ENCODE results near the gene OR52A1.

OR52A1 gene

GRCh38 chr11:5137996-5138395, 16.6 kb downstream of the OR52A1 start, which contains the start of gene OR52A5:
OR52A5 (minus strand) TSS chr11:5138356; CDS start chr11:5132642, 5,714 bp downstream.
- H3K27ac ChIP-seq (ENCODE audit: low read depth, low read length): no peak within 1 kb of the TSS
- H3K9ac ChIP-seq (ENCODE audit: low read depth in 1 of 2, low read length in 2 of 2): no peak within 1 kb of the TSS

GRCh38 chr11:5137014-5137413, 17.5 kb downstream of the OR52A1 start:
- Histone ChIP-seq H3K27me3 (ENCODE audit: control insufficient read depth in 1 of 2, insufficient read depth in 2 of 2, low read length in 2 of 2) (no peaks in the 10 kb centered on the region), H3K27ac (ENCODE audit: low read depth, low read length) (no peak overlapping the region), H3K9ac (ENCODE audit: low read depth in 1 of 2, low read length in 2 of 2) (no peak overlapping the region), H3K4me1 (ENCODE audit: control insufficient read depth in 1 of 2, insufficient read depth in 2 of 2, low read length in 2 of 2) (no peaks in the 10 kb centered on the region), H3K4me3 (ENCODE audit: low read depth in 1 of 2, low read length in 2 of 2) (no peak overlapping the region), H3K36me3 (ENCODE audit: control insufficient read depth in 1 of 2, insufficient read depth in 2 of 2, low read length in 2 of 2) (no peaks in the 10 kb centered on the region), H3K9me3 (ENCODE audit: control insufficient read depth in 1 of 2, low read length in 2 of 2) (no peaks in the 10 kb centered on the region)

More at GRCh38 chr11:5137996-5138395, 16.6 kb downstream of the OR52A1 start, which contains the start of gene OR52A5:
- Histone ChIP-seq H3K27me3 (ENCODE audit: control insufficient read depth in 1 of 2, insufficient read depth in 2 of 2, low read length in 2 of 2) (no peaks in the 10 kb centered on the region), H3K36me3 (ENCODE audit: control insufficient read depth in 1 of 2, insufficient read depth in 2 of 2, low read length in 2 of 2) (no peaks in the 10 kb centered on the region), H3K9me3 (ENCODE audit: control insufficient read depth in 1 of 2, low read length in 2 of 2) (no peaks in the 10 kb centered on the region), H3K4me1 (ENCODE audit: control insufficient read depth in 1 of 2, insufficient read depth in 2 of 2, low read length in 2 of 2) (no peaks in the 10 kb centered on the region), H3K4me3 (ENCODE audit: low read depth in 1 of 2, low read length in 2 of 2) (no peak within 1 kb of the TSS)

- no peaks in the 10 kb centered on the region for H3K36me3 ChIP-seq (ENCODE audit: control insufficient read depth in 1 of 2, insufficient read depth in 2 of 2, low read length in 2 of 2)
- H3K27ac ChIP-seq (ENCODE audit: low read depth, low read length): no peak overlapping the region
- H3K27me3 ChIP-seq (ENCODE audit: control insufficient read depth in 1 of 2, insufficient read depth in 2 of 2, low read length in 2 of 2): no peaks in the 10 kb centered on the region
- no peak overlapping the region for H3K4me3 ChIP-seq (ENCODE audit: low read depth in 1 of 2, low read length in 2 of 2)
- no peak overlapping the region for H3K9ac ChIP-seq (ENCODE audit: low read depth in 1 of 2, low read length in 2 of 2)
- H3K4me1 ChIP-seq (ENCODE audit: control insufficient read depth in 1 of 2, insufficient read depth in 2 of 2, low read length in 2 of 2): no peaks in the 10 kb centered on the region
- H3K9me3 ChIP-seq (ENCODE audit: control insufficient read depth in 1 of 2, low read length in 2 of 2): no peaks in the 10 kb centered on the region
Measured at GRCh38 chr11:5136261-5136660, 18.3 kb downstream of the OR52A1 start.

GRCh38 chr11:5131584-5132335, 22.8 kb downstream of the OR52A1 start:
- Histone ChIP-seq H3K36me3 (ENCODE audit: control insufficient read depth in 1 of 2, insufficient read depth in 2 of 2, low read length in 2 of 2) (no peaks in the 10 kb centered on the region), H3K27ac (ENCODE audit: low read depth, low read length) (no peak overlapping the region)

GRCh38 chr11:5129457-5129877, 25.1 kb downstream of the OR52A1 start:
- Histone ChIP-seq H3K4me1 (ENCODE audit: control insufficient read depth in 1 of 2, insufficient read depth in 2 of 2, low read length in 2 of 2) (no peaks in the 10 kb centered on the region), H3K27me3 (ENCODE audit: control insufficient read depth in 1 of 2, insufficient read depth in 2 of 2, low read length in 2 of 2) (no peaks in the 10 kb centered on the region), H3K4me3 (ENCODE audit: low read depth in 1 of 2, low read length in 2 of 2) (no peak overlapping the region), H3K27ac (ENCODE audit: low read depth, low read length) (no peak overlapping the region), H3K36me3 (ENCODE audit: control insufficient read depth in 1 of 2, insufficient read depth in 2 of 2, low read length in 2 of 2) (no peaks in the 10 kb centered on the region), H3K9me3 (ENCODE audit: control insufficient read depth in 1 of 2, low read length in 2 of 2) (no peaks in the 10 kb centered on the region), H3K9ac (ENCODE audit: low read depth in 1 of 2, low read length in 2 of 2) (no peak overlapping the region)

More at GRCh38 chr11:5131584-5132335, 22.8 kb downstream of the OR52A1 start:
- no peaks in the 10 kb centered on the region for H3K9me3 ChIP-seq (ENCODE audit: control insufficient read depth in 1 of 2, low read length in 2 of 2)
- H3K4me1 ChIP-seq (ENCODE audit: control insufficient read depth in 1 of 2, insufficient read depth in 2 of 2, low read length in 2 of 2): no peaks in the 10 kb centered on the region
- H3K27me3 ChIP-seq (ENCODE audit: control insufficient read depth in 1 of 2, insufficient read depth in 2 of 2, low read length in 2 of 2): no peaks in the 10 kb centered on the region
- H3K9ac ChIP-seq (ENCODE audit: low read depth in 1 of 2, low read length in 2 of 2): no peak overlapping the region
- no peak overlapping the region for H3K4me3 ChIP-seq (ENCODE audit: low read depth in 1 of 2, low read length in 2 of 2)

GRCh38 chr11:5124891-5125620, 29.5 kb downstream of the OR52A1 start:
- H3K4me3 ChIP-seq (ENCODE audit: low read depth in 1 of 2, low read length in 2 of 2): no peak overlapping the region
- H3K9ac ChIP-seq (ENCODE audit: low read depth in 1 of 2, low read length in 2 of 2): no peak overlapping the region
- H3K9me3 ChIP-seq (ENCODE audit: control insufficient read depth in 1 of 2, low read length in 2 of 2): no peaks in the 10 kb centered on the region
- H3K27me3 ChIP-seq (ENCODE audit: control insufficient read depth in 1 of 2, insufficient read depth in 2 of 2, low read length in 2 of 2): no peaks in the 10 kb centered on the region
- no peaks in the 10 kb centered on the region for H3K4me1 ChIP-seq (ENCODE audit: control insufficient read depth in 1 of 2, insufficient read depth in 2 of 2, low read length in 2 of 2)
- H3K36me3 ChIP-seq (ENCODE audit: control insufficient read depth in 1 of 2, insufficient read depth in 2 of 2, low read length in 2 of 2): no peaks in the 10 kb centered on the region
- H3K27ac ChIP-seq (ENCODE audit: low read depth, low read length): no peak overlapping the region

- H3K36me3 ChIP-seq (ENCODE audit: control insufficient read depth in 1 of 2, insufficient read depth in 2 of 2, low read length in 2 of 2): no peaks in the 10 kb centered on the region
- no peak overlapping the region for H3K4me3 ChIP-seq (ENCODE audit: low read depth in 1 of 2, low read length in 2 of 2)
- no peaks in the 10 kb centered on the region for H3K9me3 ChIP-seq (ENCODE audit: control insufficient read depth in 1 of 2, low read length in 2 of 2)
- no peaks in the 10 kb centered on the region for H3K27me3 ChIP-seq (ENCODE audit: control insufficient read depth in 1 of 2, insufficient read depth in 2 of 2, low read length in 2 of 2)
- no peaks in the 10 kb centered on the region for H3K4me1 ChIP-seq (ENCODE audit: control insufficient read depth in 1 of 2, insufficient read depth in 2 of 2, low read length in 2 of 2)
- no peak overlapping the region for H3K27ac ChIP-seq (ENCODE audit: low read depth, low read length)
- no peak overlapping the region for H3K9ac ChIP-seq (ENCODE audit: low read depth in 1 of 2, low read length in 2 of 2)
Measured at GRCh38 chr11:5123802-5124521, 30.6 kb downstream of the OR52A1 start.

GRCh38 chr11:5118893-5119292, 35.7 kb downstream of the OR52A1 start:
- no peak overlapping the region for H3K9ac ChIP-seq (ENCODE audit: low read depth in 1 of 2, low read length in 2 of 2)
- no peaks in the 10 kb centered on the region for H3K4me1 ChIP-seq (ENCODE audit: control insufficient read depth in 1 of 2, insufficient read depth in 2 of 2, low read length in 2 of 2)
- H3K36me3 ChIP-seq (ENCODE audit: control insufficient read depth in 1 of 2, insufficient read depth in 2 of 2, low read length in 2 of 2): no peaks in the 10 kb centered on the region
- H3K9me3 ChIP-seq (ENCODE audit: control insufficient read depth in 1 of 2, low read length in 2 of 2): no peaks in the 10 kb centered on the region
- H3K27me3 ChIP-seq (ENCODE audit: control insufficient read depth in 1 of 2, insufficient read depth in 2 of 2, low read length in 2 of 2): no peaks in the 10 kb centered on the region
- H3K27ac ChIP-seq (ENCODE audit: low read depth, low read length): no peak overlapping the region
- no peak overlapping the region for H3K4me3 ChIP-seq (ENCODE audit: low read depth in 1 of 2, low read length in 2 of 2)

GRCh38 chr11:5117588-5117987, 37.0 kb downstream of the OR52A1 start:
- Histone ChIP-seq H3K4me3 (ENCODE audit: low read depth in 1 of 2, low read length in 2 of 2) (no peak overlapping the region), H3K9me3 (ENCODE audit: control insufficient read depth in 1 of 2, low read length in 2 of 2) (no peaks in the 10 kb centered on the region), H3K27me3 (ENCODE audit: control insufficient read depth in 1 of 2, insufficient read depth in 2 of 2, low read length in 2 of 2) (no peaks in the 10 kb centered on the region), H3K4me1 (ENCODE audit: control insufficient read depth in 1 of 2, insufficient read depth in 2 of 2, low read length in 2 of 2) (no peaks in the 10 kb centered on the region), H3K9ac (ENCODE audit: low read depth in 1 of 2, low read length in 2 of 2) (no peak overlapping the region), H3K27ac (ENCODE audit: low read depth, low read length) (no peak overlapping the region), H3K36me3 (ENCODE audit: control insufficient read depth in 1 of 2, insufficient read depth in 2 of 2, low read length in 2 of 2) (no peaks in the 10 kb centered on the region)

- Histone ChIP-seq H3K9me3 (ENCODE audit: control insufficient read depth in 1 of 2, low read length in 2 of 2) (no peaks in the 10 kb centered on the region), H3K4me3 (ENCODE audit: low read depth in 1 of 2, low read length in 2 of 2) (no peak overlapping the region), H3K4me1 (ENCODE audit: control insufficient read depth in 1 of 2, insufficient read depth in 2 of 2, low read length in 2 of 2) (no peaks in the 10 kb centered on the region)
Measured at GRCh38 chr11:5115339-5115738, 39.2 kb downstream of the OR52A1 start.

More at GRCh38 chr11:5115339-5115738, 39.2 kb downstream of the OR52A1 start:
- Histone ChIP-seq H3K9ac (ENCODE audit: low read depth in 1 of 2, low read length in 2 of 2) (no peak overlapping the region), H3K36me3 (ENCODE audit: control insufficient read depth in 1 of 2, insufficient read depth in 2 of 2, low read length in 2 of 2) (no peaks in the 10 kb centered on the region), H3K27ac (ENCODE audit: low read depth, low read length) (no peak overlapping the region), H3K27me3 (ENCODE audit: control insufficient read depth in 1 of 2, insufficient read depth in 2 of 2, low read length in 2 of 2) (no peaks in the 10 kb centered on the region)
